Neural progenitor cell (in vitro differentiated cells): ENCODE data around the gene UBE2Q1.

Experiments used
- EZH2 ChIP-seq: fragments of 200-600 bp; sonication (generic); IDR thresholded peaks from 2 replicates; pipeline ENCODE4 v1.6.1; 2017; ENCODE audit warnings: antibody characterized with exemption, mild to moderate bottlenecking, moderate library complexity
- EZH2phosphoT487 ChIP-seq: fragments of 200-600 bp; sonication (generic); IDR thresholded peaks from 2 replicates; pipeline ENCODE4 v1.6.1; 2017; ENCODE audit warnings: antibody characterized with exemption
- TF ChIP-seq, protein P1 (sequence below): fragments of 200-600 bp; sonication (generic); IDR thresholded peaks from 2 replicates; pipeline ENCODE4 v1.5.1; 2017; ENCODE audit warnings: antibody characterized with exemption, mild to moderate bottlenecking

DNA sequence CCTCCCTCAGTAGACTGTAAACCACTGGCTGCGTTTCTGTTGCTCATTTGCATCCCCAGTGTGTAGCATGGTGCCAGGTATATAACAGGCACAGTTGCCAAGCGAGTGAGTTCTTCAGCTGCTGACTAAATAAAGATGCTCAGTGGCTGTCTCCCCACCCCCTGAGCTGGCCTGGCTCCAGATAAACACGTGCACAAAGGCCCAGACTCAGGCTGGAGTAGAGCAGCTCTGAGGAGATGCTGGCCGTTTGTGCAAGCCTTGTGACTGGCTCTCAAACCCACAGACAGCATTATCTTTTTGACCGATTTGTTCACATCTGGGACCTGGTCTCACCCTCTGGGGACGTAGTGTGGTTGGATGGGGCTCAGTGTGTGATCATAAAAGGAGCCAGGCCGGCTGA lies 16.3 kb upstream of the UBE2Q1 start:
- TF ChIP-seq, protein P1, sequence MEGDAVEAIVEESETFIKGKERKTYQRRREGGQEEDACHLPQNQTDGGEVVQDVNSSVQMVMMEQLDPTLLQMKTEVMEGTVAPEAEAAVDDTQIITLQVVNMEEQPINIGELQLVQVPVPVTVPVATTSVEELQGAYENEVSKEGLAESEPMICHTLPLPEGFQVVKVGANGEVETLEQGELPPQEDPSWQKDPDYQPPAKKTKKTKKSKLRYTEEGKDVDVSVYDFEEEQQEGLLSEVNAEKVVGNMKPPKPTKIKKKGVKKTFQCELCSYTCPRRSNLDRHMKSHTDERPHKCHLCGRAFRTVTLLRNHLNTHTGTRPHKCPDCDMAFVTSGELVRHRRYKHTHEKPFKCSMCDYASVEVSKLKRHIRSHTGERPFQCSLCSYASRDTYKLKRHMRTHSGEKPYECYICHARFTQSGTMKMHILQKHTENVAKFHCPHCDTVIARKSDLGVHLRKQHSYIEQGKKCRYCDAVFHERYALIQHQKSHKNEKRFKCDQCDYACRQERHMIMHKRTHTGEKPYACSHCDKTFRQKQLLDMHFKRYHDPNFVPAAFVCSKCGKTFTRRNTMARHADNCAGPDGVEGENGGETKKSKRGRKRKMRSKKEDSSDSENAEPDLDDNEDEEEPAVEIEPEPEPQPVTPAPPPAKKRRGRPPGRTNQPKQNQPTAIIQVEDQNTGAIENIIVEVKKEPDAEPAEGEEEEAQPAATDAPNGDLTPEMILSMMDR, result no peak
- TF ChIP-seq EZH2 (no peak), EZH2phosphoT487 (no peak)
